ENCODE measurements around the gene SLC25A30.

SLC25A30 gene

GRCh38 chr13:45412274-45413049, 5.7 kb downstream of the SLC25A30 start:
- H3K27ac ChIP-seq = no peak overlapping the region
- TF ChIP-seq ZFX (IDR thresholded peaks at IDR 0.05) = no peak
- TF ChIP-seq, protein P1, sequence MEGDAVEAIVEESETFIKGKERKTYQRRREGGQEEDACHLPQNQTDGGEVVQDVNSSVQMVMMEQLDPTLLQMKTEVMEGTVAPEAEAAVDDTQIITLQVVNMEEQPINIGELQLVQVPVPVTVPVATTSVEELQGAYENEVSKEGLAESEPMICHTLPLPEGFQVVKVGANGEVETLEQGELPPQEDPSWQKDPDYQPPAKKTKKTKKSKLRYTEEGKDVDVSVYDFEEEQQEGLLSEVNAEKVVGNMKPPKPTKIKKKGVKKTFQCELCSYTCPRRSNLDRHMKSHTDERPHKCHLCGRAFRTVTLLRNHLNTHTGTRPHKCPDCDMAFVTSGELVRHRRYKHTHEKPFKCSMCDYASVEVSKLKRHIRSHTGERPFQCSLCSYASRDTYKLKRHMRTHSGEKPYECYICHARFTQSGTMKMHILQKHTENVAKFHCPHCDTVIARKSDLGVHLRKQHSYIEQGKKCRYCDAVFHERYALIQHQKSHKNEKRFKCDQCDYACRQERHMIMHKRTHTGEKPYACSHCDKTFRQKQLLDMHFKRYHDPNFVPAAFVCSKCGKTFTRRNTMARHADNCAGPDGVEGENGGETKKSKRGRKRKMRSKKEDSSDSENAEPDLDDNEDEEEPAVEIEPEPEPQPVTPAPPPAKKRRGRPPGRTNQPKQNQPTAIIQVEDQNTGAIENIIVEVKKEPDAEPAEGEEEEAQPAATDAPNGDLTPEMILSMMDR (conservative IDR thresholded peaks at IDR 0.05) = no peak

DNA sequence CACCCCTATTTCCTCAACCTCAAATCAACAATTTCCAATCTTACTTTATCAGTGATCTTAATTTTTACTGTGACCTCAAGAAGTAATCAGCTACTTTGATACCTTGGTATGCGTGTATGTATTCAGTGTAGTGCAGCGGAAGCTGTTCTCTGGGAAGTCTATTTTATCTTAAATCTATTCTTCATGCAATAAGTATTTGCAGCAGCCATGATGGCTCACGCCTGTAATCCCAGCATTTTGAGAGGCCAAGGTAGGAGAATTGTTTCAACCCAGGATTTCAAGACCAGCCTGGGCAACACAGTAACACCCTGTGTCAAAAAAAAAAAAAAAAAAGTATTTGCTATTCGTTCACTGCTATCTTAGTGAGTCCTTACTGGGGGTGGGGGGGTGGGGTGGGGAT, 6.5 kb downstream of the SLC25A30 start:
- TF ChIP-seq, protein P1 (conservative IDR thresholded peaks at IDR 0.05) = no peak
- TF ChIP-seq ZFX (IDR thresholded peaks at IDR 0.05) = no peak
- H3K27ac ChIP-seq = no peak overlapping the region

DNA sequence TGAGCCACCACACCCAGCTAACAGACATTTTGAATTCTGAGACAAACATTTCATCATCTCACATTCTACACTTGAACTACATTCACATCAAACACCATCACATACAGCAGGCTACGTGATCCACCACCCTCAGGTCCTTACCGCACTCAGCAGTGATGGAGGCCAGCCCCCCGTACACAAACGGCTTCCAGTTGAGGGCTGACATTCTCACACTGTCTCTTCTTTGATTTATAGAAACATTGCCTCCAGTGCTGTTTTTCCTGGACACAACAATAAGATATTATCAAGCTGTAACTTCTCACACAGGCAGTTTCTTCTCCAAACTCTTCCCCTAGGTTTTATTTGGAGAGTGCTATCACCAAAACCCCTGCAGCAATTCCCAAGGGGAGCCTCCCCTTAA, 7.0 kb downstream of the SLC25A30 start:
- no peak overlapping the region for H3K27ac ChIP-seq
- no peak for TF ChIP-seq ZFX (IDR thresholded peaks at IDR 0.05)
- TF ChIP-seq, protein P1 (conservative IDR thresholded peaks at IDR 0.05) = no peak

GRCh38 chr13:45410466-45410865, 7.7 kb downstream of the SLC25A30 start:
- H3K27ac ChIP-seq = no peak overlapping the region
- TF ChIP-seq, protein P1 (conservative IDR thresholded peaks at IDR 0.05) = no peak
- TF ChIP-seq ZFX (IDR thresholded peaks at IDR 0.05) = no peak

- H3K27ac ChIP-seq = no peak overlapping the region
Measured at GRCh38 chr13:45410001-45410400, 8.2 kb downstream of the SLC25A30 start.

GRCh38 chr13:45406421-45406820, 11.8 kb downstream of the SLC25A30 start:
- no peak for TF ChIP-seq ZFX (IDR thresholded peaks at IDR 0.05)
- TF ChIP-seq, protein P1 (conservative IDR thresholded peaks at IDR 0.05) = no peak
- H3K27ac ChIP-seq = no peak overlapping the region

More at GRCh38 chr13:45410001-45410400, 8.2 kb downstream of the SLC25A30 start:
- no peak for TF ChIP-seq ZFX (IDR thresholded peaks at IDR 0.05)

- no peak overlapping the region for H3K27ac ChIP-seq
- no peak for TF ChIP-seq ZFX (IDR thresholded peaks at IDR 0.05)
- TF ChIP-seq, protein P1 (conservative IDR thresholded peaks at IDR 0.05) = no peak
Measured at GRCh38 chr13:45403081-45403480, 15.1 kb downstream of the SLC25A30 start.

DNA sequence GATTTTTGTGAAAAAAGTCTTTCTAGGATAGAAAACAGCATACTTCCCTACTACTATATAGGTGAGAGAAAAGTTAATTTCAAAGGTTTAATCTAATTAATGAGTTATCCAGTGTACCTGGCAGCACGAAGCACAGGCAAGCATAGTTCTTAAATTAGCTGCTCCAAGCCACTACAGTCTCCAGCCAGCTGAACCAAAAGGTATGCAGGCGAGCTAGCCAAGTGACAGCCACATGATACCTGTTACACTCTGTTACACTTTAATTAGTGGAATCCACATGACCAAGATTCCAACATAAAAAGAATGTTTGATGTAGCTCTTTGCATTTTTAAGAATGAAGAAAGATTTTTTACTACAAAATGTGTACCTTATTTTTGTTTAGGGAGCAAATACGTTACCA, 15.5 kb downstream of the SLC25A30 start:
- TF ChIP-seq, protein P1 (conservative IDR thresholded peaks at IDR 0.05) = no peak
- TF ChIP-seq ZFX (IDR thresholded peaks at IDR 0.05) = no peak
- no peak overlapping the region for H3K27ac ChIP-seq

Measured in C4-2B (cell line).